NCI-H460 (cell line): ENCODE data around the gene RAPGEF1. TPM values are rescaled to one million over a fixed set of nuclear protein-coding genes. Genes with fewer than 3 reads are reported as not detected.
"Not testable (repeated sequence)": the region's sequence is repeated elsewhere in the genome, so short reads cannot be mapped to it uniquely, and the experiment has no call there.

Experiments
- DNase-seq: peaks from one replicate; pipeline ENCODE4 v3.0.0-alpha.2; 2016; ENCODE audit warnings: low read depth; ENCODE audit errors: extremely low read depth
- total RNA-seq: library from RNA; depleted of rRNA; stranded (reverse); fragments of >200 nt; shearing (Covaris generic); gene quantifications from 2 replicates; pipeline ENCODE4 v1.2.3, GENCODE V29; 2014

Gene RAPGEF1
- total RNA-seq, 1 experiment from 2014 or later, result 28.7 TPM

GRCh38 chr9:131693651-131694597 is 46.0 kb downstream of the RAPGEF1 start:
- DNase-seq, result no peak

DNA sequence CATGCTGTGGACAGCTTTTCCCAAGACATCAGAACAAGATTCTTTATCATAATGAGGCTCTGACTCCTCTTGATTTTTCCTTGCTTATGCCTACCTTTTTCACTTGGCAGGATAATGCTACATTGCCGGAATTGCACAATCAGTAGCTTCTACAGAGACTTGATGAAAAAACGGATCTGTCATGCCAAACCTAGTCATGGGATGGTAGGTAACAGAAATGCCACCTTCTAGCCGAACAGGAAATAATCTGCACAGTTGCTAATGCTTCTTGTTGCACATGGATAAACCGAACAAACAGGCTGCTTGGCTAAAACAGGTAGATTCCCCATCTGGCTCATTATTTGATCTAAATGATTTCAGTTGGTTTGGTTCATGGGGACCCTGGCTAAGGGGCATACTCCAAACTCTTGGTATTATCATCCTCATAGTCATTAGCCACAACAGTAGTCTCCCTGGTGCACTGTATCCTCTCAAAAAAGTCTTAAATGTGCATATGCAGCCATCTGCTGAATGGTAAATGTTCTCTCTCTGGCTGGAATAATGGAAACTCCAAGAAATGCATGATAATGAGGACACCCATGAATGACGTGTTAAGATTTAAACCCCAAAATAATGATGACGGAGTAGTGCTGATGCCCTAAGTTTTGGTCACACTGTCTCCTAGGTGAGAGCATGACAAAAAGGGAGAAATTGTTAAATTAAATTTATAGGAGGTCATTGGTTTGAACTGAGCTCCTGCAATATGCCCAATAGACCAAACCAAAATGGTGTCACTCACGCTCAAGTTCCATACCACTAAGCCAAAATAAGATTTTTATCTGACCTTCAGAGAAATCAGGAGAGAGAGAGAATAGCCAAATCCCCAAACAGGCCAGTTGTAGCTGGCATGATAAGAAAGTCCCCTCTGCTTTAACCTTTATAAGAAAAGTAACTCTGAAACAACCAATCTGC is 47.0 kb downstream of the RAPGEF1 start:
- DNase-seq, result no peak

GRCh38 chr9:131691969-131692611 is 47.8 kb downstream of the RAPGEF1 start:
- DNase-seq, result no peak

DNA sequence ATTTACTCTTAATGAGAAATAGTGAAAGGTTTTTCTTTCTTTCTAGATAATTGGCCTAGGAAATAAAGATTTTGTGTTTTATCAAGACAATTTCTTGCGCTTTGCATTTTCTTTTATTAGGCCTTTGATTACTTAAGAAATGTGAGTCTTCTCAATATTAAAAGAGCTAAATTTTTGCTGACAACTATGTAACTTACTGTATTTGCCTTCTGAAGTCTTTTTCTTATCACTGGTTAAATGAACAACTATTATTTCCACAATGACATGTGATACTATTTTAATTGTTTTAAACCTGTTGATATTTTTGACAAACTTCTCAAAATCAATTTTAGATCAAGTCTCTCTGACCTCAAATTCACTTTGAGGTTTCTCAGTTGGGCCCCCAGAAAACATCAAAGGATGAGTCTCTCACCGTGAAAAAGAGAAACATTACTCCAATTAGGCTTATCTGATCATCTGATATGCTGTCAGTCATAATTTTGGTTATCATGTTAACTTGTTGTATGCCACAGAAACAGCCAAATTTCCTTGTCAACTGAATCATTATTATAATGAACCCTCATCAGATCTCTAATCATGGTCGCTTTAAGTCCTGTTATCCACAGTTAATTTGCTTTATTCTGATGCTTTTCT is 48.8 kb downstream of the RAPGEF1 start:
- no peak for DNase-seq

DNA sequence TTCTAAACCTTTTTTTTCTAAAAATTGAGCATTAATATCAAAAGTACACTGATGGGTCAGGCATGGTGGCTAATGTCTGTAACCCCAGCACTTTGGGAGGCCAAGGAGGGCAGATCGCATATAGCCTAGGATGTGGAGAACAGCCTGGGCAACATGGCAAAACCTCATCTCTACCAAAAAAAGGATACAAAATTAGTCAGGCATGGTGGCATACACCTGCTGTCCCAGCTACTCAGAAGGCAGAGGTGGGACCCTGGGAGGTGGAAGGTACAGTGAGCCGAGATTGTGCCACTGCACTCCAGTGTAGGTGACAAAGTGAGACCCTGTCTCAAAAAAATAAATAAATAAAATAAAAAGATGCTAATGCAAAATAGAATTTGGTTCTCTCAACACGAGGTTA is 49.4 kb downstream of the RAPGEF1 start:
- DNase-seq, result no peak

DNA sequence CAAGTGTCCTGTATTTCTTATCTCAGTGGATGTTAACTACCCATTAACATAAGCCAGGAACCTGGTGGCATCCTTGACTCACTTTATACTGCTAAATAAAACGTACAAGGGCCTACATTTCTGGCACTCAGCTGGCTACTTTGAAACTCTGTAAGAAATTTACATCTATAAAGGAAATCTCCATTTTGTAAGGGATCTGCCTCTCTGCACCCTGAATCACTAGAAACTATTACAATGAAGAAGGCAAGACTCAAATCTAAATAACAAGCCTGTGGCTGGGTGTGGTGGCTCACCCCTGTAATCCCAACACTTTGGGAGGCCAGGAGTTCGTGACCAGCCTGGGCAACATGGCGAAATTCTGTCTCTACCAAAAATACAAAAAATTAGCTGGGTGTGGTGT is 51.5 kb downstream of the RAPGEF1 start:
- no peak for DNase-seq

GRCh38 chr9:131685753-131686706 is 53.8 kb downstream of the RAPGEF1 start:
- no peak for DNase-seq

DNA sequence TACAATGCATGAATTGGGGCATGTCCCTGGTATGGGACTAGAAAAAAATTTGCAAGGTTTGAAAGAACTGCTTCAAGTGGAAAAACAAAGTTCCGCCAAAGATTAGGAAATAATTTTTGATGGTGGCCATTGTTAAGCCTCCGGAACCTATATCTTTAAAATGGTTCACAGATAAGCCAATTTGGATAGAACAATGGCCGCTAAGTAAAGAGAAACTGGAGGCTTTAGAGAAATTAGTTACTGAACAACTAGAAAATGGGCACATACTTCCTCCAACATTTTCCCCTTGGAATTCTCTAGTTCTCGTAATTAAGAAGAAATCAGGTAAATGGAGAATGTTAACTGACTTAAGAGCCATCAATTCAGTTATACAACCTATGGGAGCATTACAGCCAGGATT is 56.8 kb downstream of the RAPGEF1 start:
- not testable (repeated sequence) for DNase-seq

- DNase-seq, result no peak
These were observed 57.6 kb downstream of the RAPGEF1 start for GRCh38 chr9:131682261-131682660.

- DNase-seq, result not testable (repeated sequence)
These were observed 58.0 kb downstream of the RAPGEF1 start for GRCh38 chr9:131681826-131682225.

- not testable (repeated sequence) for DNase-seq
These were observed 58.8 kb downstream of the RAPGEF1 start for GRCh38 chr9:131681108-131681507.

- DNase-seq, result no peak
These were observed 60.4 kb downstream of the RAPGEF1 start for GRCh38 chr9:131679261-131680020.

- peak; percentile 42 for DNase-seq
These were observed 61.3 kb downstream of the RAPGEF1 start for GRCh38 chr9:131678499-131679111.

- DNase-seq, result peak; percentile 16
These were observed 62.3 kb downstream of the RAPGEF1 start for GRCh38 chr9:131677444-131678180.

DNA sequence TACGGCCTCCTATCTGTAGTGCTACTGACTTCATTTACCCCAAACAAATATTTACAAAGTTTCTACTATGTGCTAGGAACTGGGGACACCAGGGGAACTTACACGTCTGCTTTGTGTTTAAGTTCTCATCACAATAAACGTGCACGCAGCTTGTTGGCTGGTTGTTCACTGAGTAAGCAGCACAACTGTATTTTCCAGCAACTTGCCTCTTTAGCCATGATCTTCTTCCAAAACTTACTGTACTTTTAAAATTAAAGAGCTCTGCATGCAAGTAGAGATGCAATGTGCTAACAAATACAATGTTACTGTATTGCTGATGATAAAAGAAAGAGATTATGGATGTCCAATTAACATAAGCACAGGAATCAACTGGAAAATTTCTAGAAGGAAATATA is 62.8 kb downstream of the RAPGEF1 start:
- DNase-seq, result no peak

- no peak for DNase-seq
These were observed 63.4 kb downstream of the RAPGEF1 start for GRCh38 chr9:131676431-131676972.

GRCh38 chr9:131675437-131676022 is 64.3 kb downstream of the RAPGEF1 start:
- no peak for DNase-seq
